A549 (cell line): ENCODE data around the gene TMEM87B.

Experiments
- CEBPB ChIP-seq, 2 experiments: fragments of >200 bp in 1 of 2; sonication (Bioruptor Twin) in 1 of 2; formaldehyde crosslinking in 1 of 2; IDR thresholded peaks; 2 replicates each; pipeline ENCODE4 v1.6.1; 2012 to 2016
- CHD2 ChIP-seq: fragments of 150-350 bp; IDR thresholded peaks from 2 replicates; pipeline ENCODE4 v1.6.1; 2014; ENCODE audit warnings: low read length; ENCODE audit not compliant: partially characterized antibody
- EP300 ChIP-seq, 2 experiments: fragments of >200 bp; sonication (Bioruptor Twin); formaldehyde crosslinking; IDR thresholded peaks; 2 replicates in 1 of 2; 3 replicates in 1 of 2; pipeline ENCODE4 v1.6.1; 2016 to 2017
- FOSL2 ChIP-seq, 2 experiments: fragments of 450-650 bp in 1 of 2; fragments of >200 bp in 1 of 2; sonication (Bioruptor Twin) in 1 of 2; formaldehyde crosslinking; IDR thresholded peaks; 2 replicates each; pipeline versions ENCODE4 v1.5.0 to v1.6.1; 2016 to 2020; ENCODE audit warnings: mild to moderate bottlenecking in 1 of 2, moderate library complexity in 1 of 2
- HOXB5 ChIP-seq: fragments of 250-450 bp; sonication (Bioruptor Pico); IDR thresholded peaks from 2 replicates; pipeline ENCODE4 v1.5.0; 2020; ENCODE audit warnings: mild to moderate bottlenecking, moderate library complexity
- MYC ChIP-seq: IDR thresholded peaks from 2 replicates; pipeline ENCODE4 v1.6.1; 2012; ENCODE audit warnings: mild to moderate bottlenecking, inconsistent platforms, low read length, improper control_type of control experiment, borderline replicate concordance
- POLR2A ChIP-seq: IDR thresholded peaks from 2 replicates; pipeline ENCODE4 v1.6.1; 2012; ENCODE audit warnings: mild to moderate bottlenecking, low read length
- RNF2 ChIP-seq: fragments of 200-600 bp; sonication (generic); IDR thresholded peaks from 2 replicates; pipeline ENCODE4 v1.6.1; 2016; ENCODE audit warnings: low read depth, mild to moderate bottlenecking, antibody characterized with exemption, moderate library complexity, borderline replicate concordance
- SMC3 ChIP-seq: fragments of >200 bp; sonication (Bioruptor Twin); formaldehyde crosslinking; IDR thresholded peaks from 3 replicates; pipeline ENCODE4 v1.6.1; 2018; ENCODE audit warnings: inconsistent platforms
- TF ChIP-seq, protein P1 (sequence below): fragments of >200 bp; sonication (Bioruptor Twin); formaldehyde crosslinking; IDR thresholded peaks from 3 replicates; pipeline ENCODE4 v1.5.1; 2016
- TF ChIP-seq, protein P2 (sequence below): fragments of 200-600 bp; sonication (generic); IDR thresholded peaks from 2 replicates; pipeline ENCODE4 v1.6.1; 2016; ENCODE audit warnings: antibody characterized with exemption, mild to moderate bottlenecking, moderate library complexity
- TF ChIP-seq, protein P3 (sequence below): fragments of 150-350 bp; IDR thresholded peaks from 2 replicates; pipeline ENCODE4 v1.6.1; 2014; ENCODE audit warnings: low read depth, mild to moderate bottlenecking, low read length
- TF ChIP-seq, protein P4 (sequence below): fragments of 250-450 bp; sonication (Bioruptor Pico); IDR thresholded peaks from 2 replicates; pipeline ENCODE4 v1.5.0; 2020; ENCODE audit warnings: low read depth, mild to moderate bottlenecking, moderate library complexity
- TF ChIP-seq, protein P5 (sequence below): IDR thresholded peaks from 2 replicates; pipeline ENCODE4 v1.6.1; 2012

DNA sequence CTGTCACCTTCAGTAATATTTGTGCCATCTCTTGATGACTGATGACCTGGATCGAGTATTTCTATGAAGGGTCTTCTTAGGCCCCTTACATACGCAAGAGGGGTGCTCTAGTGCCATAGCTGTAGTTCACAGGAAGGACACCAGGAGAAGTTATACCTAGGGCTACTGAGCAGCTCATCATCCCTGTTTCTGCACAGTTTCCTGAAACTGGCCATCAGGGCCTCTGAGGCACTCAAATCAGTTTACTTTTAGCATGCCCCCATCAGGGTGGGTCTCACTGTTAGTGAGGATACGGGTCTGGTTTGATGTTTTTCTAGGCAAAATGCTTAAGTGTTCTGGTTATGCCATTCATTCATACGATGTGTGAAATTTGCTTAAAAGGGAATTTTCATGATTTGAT, 63.1 kb downstream of the TMEM87B start:
- no peak for TF ChIP-seq EP300 (IDR thresholded peaks at IDR 0.05)
- TF ChIP-seq, protein P1, sequence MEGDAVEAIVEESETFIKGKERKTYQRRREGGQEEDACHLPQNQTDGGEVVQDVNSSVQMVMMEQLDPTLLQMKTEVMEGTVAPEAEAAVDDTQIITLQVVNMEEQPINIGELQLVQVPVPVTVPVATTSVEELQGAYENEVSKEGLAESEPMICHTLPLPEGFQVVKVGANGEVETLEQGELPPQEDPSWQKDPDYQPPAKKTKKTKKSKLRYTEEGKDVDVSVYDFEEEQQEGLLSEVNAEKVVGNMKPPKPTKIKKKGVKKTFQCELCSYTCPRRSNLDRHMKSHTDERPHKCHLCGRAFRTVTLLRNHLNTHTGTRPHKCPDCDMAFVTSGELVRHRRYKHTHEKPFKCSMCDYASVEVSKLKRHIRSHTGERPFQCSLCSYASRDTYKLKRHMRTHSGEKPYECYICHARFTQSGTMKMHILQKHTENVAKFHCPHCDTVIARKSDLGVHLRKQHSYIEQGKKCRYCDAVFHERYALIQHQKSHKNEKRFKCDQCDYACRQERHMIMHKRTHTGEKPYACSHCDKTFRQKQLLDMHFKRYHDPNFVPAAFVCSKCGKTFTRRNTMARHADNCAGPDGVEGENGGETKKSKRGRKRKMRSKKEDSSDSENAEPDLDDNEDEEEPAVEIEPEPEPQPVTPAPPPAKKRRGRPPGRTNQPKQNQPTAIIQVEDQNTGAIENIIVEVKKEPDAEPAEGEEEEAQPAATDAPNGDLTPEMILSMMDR, result no peak
- no peak for TF ChIP-seq HOXB5
- TF ChIP-seq, protein P2, sequence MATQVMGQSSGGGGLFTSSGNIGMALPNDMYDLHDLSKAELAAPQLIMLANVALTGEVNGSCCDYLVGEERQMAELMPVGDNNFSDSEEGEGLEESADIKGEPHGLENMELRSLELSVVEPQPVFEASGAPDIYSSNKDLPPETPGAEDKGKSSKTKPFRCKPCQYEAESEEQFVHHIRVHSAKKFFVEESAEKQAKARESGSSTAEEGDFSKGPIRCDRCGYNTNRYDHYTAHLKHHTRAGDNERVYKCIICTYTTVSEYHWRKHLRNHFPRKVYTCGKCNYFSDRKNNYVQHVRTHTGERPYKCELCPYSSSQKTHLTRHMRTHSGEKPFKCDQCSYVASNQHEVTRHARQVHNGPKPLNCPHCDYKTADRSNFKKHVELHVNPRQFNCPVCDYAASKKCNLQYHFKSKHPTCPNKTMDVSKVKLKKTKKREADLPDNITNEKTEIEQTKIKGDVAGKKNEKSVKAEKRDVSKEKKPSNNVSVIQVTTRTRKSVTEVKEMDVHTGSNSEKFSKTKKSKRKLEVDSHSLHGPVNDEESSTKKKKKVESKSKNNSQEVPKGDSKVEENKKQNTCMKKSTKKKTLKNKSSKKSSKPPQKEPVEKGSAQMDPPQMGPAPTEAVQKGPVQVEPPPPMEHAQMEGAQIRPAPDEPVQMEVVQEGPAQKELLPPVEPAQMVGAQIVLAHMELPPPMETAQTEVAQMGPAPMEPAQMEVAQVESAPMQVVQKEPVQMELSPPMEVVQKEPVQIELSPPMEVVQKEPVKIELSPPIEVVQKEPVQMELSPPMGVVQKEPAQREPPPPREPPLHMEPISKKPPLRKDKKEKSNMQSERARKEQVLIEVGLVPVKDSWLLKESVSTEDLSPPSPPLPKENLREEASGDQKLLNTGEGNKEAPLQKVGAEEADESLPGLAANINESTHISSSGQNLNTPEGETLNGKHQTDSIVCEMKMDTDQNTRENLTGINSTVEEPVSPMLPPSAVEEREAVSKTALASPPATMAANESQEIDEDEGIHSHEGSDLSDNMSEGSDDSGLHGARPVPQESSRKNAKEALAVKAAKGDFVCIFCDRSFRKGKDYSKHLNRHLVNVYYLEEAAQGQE, result no peak
- TF ChIP-seq CHD2, result no peak
- TF ChIP-seq, protein P3, sequence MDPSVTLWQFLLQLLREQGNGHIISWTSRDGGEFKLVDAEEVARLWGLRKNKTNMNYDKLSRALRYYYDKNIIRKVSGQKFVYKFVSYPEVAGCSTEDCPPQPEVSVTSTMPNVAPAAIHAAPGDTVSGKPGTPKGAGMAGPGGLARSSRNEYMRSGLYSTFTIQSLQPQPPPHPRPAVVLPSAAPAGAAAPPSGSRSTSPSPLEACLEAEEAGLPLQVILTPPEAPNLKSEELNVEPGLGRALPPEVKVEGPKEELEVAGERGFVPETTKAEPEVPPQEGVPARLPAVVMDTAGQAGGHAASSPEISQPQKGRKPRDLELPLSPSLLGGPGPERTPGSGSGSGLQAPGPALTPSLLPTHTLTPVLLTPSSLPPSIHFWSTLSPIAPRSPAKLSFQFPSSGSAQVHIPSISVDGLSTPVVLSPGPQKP, result no peak
- TF ChIP-seq RNF2, result no peak
- TF ChIP-seq FOSL2 (IDR thresholded peaks at IDR 0.05), result no peak
- no peak for TF ChIP-seq FOSL2 (CRISPR knock-in tag; IDR thresholded peaks at IDR 0.05)
- no peak for TF ChIP-seq POLR2A
- no peak for TF ChIP-seq MYC
- no peak for TF ChIP-seq CEBPB (IDR thresholded peaks at IDR 0.05)
- no peak for TF ChIP-seq SMC3
- TF ChIP-seq, protein P4, sequence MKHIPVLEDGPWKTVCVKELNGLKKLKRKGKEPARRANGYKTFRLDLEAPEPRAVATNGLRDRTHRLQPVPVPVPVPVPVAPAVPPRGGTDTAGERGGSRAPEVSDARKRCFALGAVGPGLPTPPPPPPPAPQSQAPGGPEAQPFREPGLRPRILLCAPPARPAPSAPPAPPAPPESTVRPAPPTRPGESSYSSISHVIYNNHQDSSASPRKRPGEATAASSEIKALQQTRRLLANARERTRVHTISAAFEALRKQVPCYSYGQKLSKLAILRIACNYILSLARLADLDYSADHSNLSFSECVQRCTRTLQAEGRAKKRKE, result no peak
- TF ChIP-seq, protein P5, sequence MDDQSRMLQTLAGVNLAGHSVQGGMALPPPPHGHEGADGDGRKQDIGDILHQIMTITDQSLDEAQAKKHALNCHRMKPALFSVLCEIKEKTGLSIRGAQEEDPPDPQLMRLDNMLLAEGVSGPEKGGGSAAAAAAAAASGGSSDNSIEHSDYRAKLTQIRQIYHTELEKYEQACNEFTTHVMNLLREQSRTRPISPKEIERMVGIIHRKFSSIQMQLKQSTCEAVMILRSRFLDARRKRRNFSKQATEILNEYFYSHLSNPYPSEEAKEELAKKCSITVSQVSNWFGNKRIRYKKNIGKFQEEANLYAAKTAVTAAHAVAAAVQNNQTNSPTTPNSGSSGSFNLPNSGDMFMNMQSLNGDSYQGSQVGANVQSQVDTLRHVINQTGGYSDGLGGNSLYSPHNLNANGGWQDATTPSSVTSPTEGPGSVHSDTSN, result no peak
